Activated CD8-positive, alpha-beta memory T cell treated with anti-CD3 and anti-CD28 coated beads for 48 hours (primary cell): ENCODE measurements around the gene RAB4B.
"Not testable (repeated sequence)": the region's sequence is repeated elsewhere in the genome, so short reads cannot be mapped to it uniquely, and the experiment has no call there.

Source experiments
- DNase-seq, 3 experiments: peaks; one replicate each; pipeline ENCODE4 v3.0.0-alpha.2; 2020; ENCODE audit warnings: low read depth in 2 of 3, low spot score in 2 of 3

Gene RAB4B, protein sequence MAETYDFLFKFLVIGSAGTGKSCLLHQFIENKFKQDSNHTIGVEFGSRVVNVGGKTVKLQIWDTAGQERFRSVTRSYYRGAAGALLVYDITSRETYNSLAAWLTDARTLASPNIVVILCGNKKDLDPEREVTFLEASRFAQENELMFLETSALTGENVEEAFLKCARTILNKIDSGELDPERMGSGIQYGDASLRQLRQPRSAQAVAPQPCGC

GRCh38 chr19:40777937-40778705 is at the start of gene RAB4B:
TSS of gene RAB4B (plus strand) at chr19:40778247. CDS start at chr19:40778376, 129 bp downstream.
- peak; percentile 95 to 100 (median 97) for DNase-seq

DNA sequence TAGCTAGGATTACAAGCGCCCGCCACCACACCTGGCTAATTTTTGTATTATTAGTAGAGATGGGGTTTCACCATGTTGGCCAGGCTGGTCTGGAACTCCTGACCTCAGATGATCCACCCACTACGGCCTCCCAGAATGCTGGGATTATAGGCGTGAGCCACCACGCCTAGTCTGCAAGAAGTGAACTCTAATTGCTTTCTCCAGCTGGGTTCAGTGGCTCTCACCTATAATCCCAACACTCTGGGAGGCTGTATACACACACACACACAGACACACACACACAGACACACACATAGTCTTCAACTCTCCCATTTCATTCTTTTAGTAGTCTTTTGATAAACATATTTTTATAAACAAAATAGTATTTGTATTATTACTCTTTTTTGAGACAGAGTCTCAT is 48.0 kb upstream of the RAB4B start:
- not testable (repeated sequence) for DNase-seq

DNA sequence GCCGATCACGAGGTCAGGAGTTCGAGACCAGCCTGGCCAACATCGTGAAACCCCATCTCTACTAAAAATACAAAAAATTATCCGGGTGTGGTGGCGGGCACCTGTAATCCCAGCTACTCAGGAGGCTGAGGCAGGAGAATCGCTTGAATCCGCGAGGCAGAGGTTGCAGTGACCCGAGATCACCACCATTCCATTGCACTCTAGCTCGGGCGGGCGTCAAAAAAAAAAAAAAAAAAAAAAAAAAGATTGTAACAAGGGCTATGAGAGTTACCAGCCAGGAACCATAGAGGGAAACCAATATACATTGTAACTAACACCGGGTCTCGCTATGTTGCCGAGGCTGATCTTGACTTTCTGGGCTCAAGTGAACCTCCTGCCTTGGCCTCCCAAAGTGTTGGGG is 45.7 kb upstream of the RAB4B start:
- not testable (repeated sequence) for DNase-seq

GRCh38 chr19:40733149-40733548 is 44.9 kb upstream of the RAB4B start:
- DNase-seq, result no peak

DNA sequence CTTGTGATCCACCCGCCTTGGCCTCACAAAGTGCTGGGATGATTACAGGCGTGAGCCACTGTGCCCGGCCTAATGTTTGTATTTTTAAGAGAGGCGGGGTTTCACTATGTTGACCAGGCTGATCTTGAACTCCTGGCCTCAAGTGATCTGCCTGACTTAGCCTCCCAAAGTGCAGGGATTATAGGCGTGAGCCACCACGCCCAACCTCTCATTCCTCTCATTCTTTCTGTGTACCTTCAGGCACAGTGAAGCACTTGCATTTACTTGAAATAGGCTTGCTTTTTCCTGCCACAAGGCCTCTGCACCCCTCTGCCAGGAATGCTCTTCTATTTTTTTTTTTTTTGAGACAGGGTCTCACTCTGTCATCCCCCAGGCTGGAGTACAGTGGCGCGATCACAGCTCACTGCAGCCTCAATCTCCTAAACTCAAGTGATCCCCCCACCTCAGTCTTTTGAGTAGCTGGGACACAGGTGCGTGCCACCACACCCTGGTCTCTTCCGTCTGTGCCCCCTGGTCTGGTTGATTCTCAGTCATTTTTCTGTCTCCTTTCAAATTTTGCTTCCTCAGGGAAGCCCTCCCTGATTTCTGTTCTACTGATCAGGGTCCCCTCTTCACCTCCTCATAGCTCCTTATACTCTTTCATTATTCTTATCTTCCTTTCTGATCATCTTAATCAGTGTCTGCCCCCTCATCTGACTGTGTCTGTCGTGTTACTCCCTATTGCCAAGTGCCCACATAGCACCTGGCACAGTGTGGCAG is 42.9 kb upstream of the RAB4B start:
- no peak for DNase-seq

GRCh38 chr19:40736661-40737060 is 41.4 kb upstream of the RAB4B start:
- no peak for DNase-seq

DNA sequence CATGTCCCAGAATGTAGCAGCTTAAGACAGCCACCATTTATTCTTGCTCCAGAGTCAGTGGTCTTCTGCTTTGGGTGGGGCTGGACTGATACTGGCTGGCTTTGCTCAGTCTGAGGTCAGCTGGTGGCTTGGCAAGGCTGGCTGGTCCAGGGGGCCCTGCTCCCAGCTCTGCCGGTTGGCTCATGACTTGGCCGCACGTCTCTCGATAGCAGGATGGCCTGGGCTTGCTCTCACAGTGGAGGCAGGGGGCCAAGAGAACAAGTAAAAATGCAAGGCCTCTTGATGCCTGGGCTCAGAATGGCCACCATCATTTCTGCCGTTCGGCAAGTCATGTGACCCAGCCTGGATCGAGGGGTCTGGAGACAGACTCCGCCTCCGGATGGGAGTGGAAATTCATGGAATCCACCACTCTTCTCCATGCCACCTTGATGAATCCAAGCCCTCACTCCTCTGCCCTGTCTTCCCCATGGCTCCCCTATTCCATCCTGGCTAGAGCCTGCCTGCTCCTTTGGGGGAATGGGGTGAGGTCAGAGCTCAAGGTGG is 40.9 kb upstream of the RAB4B start:
- no peak for DNase-seq

DNA sequence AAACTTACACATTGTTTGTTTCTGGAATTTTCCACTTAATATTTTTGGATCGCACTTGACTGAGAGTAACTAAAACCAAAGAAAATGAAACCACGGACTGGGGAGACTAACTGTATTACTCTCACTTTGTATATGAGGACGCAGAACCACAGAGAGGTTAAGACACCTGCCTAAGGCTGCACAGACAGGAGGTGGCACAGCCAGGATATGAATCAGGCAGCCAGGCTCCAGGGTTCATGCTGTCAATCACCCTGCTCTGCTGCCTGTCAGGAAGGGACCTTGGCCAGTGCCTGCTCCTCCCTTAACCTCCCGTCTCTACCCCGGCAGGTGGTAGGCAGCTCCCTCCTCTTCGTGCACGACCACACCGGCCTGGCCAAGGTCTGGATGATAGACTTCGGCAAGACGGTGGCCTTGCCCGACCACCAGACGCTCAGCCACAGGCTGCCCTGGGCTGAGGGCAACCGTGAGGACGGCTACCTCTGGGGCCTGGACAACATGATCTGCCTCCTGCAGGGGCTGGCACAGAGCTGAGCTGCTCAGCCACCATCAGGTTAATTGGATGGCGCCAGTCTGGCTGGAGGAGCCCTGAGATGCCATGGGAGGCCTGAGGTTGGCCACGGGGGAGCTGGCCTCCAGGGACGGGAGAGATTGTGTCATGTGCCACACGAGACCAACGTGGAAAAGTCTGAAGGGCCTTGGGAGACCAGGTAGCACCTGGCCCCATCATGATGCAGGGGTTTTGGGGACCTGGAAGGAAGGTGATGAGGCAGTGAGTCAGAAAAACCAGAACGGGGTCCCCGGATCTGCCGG is 38.8 kb upstream of the RAB4B start:
- no peak for DNase-seq

DNA sequence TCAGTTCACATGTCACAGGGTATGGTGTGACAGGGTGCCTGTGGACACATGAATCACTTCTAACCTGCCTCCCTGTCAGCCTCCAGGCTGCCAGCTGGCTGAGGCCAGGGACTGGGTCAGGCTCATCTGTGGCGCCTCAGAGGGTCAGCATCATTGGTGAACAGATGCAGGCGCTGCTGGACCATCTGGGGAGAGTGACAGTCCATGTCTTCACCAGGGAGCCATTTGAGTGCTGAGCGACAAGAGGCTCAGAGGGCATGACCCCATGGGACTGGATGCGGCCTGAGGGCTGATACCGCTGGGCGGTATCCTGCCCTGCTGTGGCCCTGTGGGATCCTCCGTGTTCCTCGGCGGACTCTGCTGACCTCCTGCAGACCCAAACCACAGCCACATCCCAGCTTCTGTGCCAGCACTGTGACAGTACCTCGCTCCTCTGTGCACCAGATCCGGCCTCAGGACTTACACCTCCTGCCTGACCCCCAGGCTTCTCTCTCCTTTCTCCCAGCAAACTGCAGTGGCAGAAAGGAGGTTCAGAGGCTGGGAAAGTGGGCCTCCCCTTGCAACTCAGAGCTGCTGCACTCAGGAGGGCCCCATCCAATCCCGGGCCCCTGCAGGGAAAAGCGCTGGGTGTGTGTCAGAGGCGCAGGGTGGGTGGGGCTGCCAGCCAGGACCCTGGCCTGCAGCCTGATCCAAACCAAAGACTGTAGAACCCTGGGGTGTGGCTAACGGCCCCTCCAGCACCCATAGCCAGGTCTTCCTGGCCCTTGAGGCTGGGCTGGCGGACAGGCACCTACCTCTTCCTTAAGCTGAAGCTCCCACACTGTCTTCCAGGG is 38.0 kb upstream of the RAB4B start:
- DNase-seq, result no peak

GRCh38 chr19:40740747-40741146 is 37.3 kb upstream of the RAB4B start:
- DNase-seq, result no peak

GRCh38 chr19:40741527-40742390 is 36.3 kb upstream of the RAB4B start:
- no peak for DNase-seq

GRCh38 chr19:40742477-40742876 is 35.6 kb upstream of the RAB4B start:
- no peak for DNase-seq

DNA sequence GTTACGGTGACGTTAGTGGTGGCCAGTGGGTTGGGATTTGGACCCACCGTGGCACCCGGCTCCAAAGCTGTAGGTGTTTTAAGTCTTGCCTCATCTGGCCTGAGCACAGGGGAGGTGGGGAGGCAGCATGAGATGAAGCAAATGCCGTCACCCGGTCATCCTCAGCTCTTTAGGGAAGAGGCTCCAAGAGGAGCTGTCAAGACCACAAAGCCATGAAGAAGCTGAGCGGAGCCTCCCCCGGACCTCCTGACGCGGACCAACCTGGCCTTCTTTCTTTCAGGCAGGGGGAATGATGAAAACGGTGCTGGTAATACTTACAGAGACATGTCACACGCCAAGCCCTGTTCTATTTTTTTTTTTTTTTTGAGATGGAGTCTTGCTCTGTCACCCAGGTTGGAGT is 35.2 kb upstream of the RAB4B start:
- DNase-seq, result no peak

- DNase-seq, result no peak
Observed at GRCh38 chr19:40743926-40744325, 34.1 kb upstream of the RAB4B start.

GRCh38 chr19:40744554-40745401 is 33.3 kb upstream of the RAB4B start:
- no peak for DNase-seq

GRCh38 chr19:40745402-40745780 is 32.7 kb upstream of the RAB4B start:
- DNase-seq, result no peak

- DNase-seq, result no peak
Observed at GRCh38 chr19:40747536-40747935, 30.5 kb upstream of the RAB4B start.
